NB4 (cell line): ENCODE data around the gene USP36.

ENCODE experiments used
- MYC ChIP-seq: IDR thresholded peaks from 2 replicates; pipeline ENCODE4 v1.6.1; 2011; ENCODE audit warnings: low read depth, low read length
- POLR2A ChIP-seq: IDR thresholded peaks from 2 replicates; pipeline ENCODE4 v1.6.1; 2011; ENCODE audit warnings: mild to moderate bottlenecking; ENCODE audit not compliant: insufficient read length; ENCODE audit errors: extremely low read depth
- TF ChIP-seq, protein P1 (sequence below): IDR thresholded peaks from one replicate; pipeline ENCODE4 v1.5.1; 2012; ENCODE audit warnings: low read depth, low read length
- TF ChIP-seq, protein P2 (sequence below): IDR thresholded peaks from 2 replicates; pipeline ENCODE4 v1.6.1; 2011; ENCODE audit warnings: low read depth, low read length

DNA sequence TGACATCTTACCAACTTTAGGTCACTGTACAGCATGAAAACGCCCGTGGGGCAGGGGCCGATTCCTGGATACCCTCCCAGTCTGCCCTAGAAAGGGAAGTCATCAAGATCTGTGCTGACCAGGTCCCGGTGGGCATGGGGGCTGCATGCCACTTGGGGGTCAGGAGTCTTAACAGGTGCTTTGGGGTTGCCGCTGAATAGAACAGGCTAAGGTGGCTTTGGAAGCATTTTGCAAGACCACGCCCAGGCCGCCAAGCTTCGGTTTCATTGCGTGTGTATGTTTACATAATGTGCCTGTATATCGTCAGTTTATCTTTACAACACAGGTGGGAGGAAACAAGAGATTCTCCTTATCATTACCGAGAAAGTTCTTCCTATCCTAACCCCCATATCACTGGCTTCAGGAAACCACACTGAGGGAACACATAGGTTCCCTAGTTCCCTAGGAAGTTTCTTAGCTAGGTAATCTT lies 13.3 kb upstream of the USP36 start:
- TF ChIP-seq, protein P1, sequence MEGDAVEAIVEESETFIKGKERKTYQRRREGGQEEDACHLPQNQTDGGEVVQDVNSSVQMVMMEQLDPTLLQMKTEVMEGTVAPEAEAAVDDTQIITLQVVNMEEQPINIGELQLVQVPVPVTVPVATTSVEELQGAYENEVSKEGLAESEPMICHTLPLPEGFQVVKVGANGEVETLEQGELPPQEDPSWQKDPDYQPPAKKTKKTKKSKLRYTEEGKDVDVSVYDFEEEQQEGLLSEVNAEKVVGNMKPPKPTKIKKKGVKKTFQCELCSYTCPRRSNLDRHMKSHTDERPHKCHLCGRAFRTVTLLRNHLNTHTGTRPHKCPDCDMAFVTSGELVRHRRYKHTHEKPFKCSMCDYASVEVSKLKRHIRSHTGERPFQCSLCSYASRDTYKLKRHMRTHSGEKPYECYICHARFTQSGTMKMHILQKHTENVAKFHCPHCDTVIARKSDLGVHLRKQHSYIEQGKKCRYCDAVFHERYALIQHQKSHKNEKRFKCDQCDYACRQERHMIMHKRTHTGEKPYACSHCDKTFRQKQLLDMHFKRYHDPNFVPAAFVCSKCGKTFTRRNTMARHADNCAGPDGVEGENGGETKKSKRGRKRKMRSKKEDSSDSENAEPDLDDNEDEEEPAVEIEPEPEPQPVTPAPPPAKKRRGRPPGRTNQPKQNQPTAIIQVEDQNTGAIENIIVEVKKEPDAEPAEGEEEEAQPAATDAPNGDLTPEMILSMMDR = no peak
- TF ChIP-seq POLR2A = no peak
- TF ChIP-seq MYC = no peak
- TF ChIP-seq, protein P2, sequence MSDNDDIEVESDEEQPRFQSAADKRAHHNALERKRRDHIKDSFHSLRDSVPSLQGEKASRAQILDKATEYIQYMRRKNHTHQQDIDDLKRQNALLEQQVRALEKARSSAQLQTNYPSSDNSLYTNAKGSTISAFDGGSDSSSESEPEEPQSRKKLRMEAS = no peak
